HCT116 (cell line): ENCODE data around the gene PTP4A2. TPM values are rescaled to one million over a fixed set of nuclear protein-coding genes. Genes with fewer than 3 reads are reported as not detected.

Source experiments
- ATAC-seq: fragments of 200-7000 bp; cut with Tn5 transposase; 2 replicates; pipeline ENCODE4 v1.9.1; 2020; ENCODE audit warnings: mild to moderate bottlenecking, moderate library complexity
- BruUV-seq: library from RNA; stranded (reverse); fragments of 400-500 nt; replicated peaks from 2 replicates; lab custom pipeline; 2021; lab: Mats Ljungman, UMichigan
- CTCF ChIA-PET: fragments of 300-600 bp; sonication (Branson Sonifier 250); formaldehyde crosslinking; loops from one replicate; lab custom pipeline; 2021; ENCODE audit warnings: antibody characterized with exemption; lab: Charles Lee
- POLR2A ChIA-PET: fragments of 300-600, 350-600 bp; sonication (Branson Sonifier 250); formaldehyde crosslinking; loops from one replicate; lab custom pipeline; 2021; ENCODE audit warnings: antibody characterized with exemption; lab: Charles Lee
- RAD21 ChIA-PET, 2 experiments: fragments of 300-600 bp; sonication (Branson Sonifier 250); formaldehyde crosslinking; loops; one replicate each; lab custom pipeline; 2023; ENCODE audit warnings: low total read pairs in 2 of 2; ENCODE audit not compliant: uncharacterized antibody in 2 of 2, unreplicated experiment in 2 of 2, low non-redundant PET in 1 of 2; lab: Charles Lee
- DNase-seq: peaks from one replicate; pipeline ENCODE4 v3.0.0-alpha.2; 2010; ENCODE audit warnings: low read depth, low spot score
- H2AFZ ChIP-seq: fragments of 200-600 bp; shearing (Covaris generic), sonication (generic); 2 replicates; pipeline ENCODE4 v1.6.1; 2017; ENCODE audit warnings: low read depth, mixed run types, mixed read lengths, antibody characterized with exemption, low read length; ENCODE audit not compliant: poor library complexity, severe bottlenecking
- H3K27ac ChIP-seq: 2 replicates; pipeline ENCODE4 v1.5.1; 2012; ENCODE audit warnings: low read depth, low read length
- H3K27me3 ChIP-seq: fragments of 200-600 bp; sonication (generic); 2 replicates; pipeline ENCODE4 v1.6.1; 2016; ENCODE audit warnings: mixed run types, low read length, mixed read lengths; ENCODE audit not compliant: insufficient read depth
- H3K36me3 ChIP-seq, 2 experiments: fragments of 200-500 bp in 1 of 2; fragments of 200-600 bp in 1 of 2; sonication (Bioruptor generic) in 1 of 2; sonication (generic) in 1 of 2; 2 replicates each; pipeline versions ENCODE4 v1.5.1 to v1.6.1; 2014 to 2016; ENCODE audit warnings: low read length in 2 of 2, inconsistent platforms in 1 of 2, mixed read lengths in 1 of 2, mixed run types in 1 of 2; ENCODE audit not compliant: insufficient read depth in 2 of 2, control insufficient read depth in 1 of 2
- H3K4me1 ChIP-seq, 2 experiments: fragments of 200-600 bp in 1 of 2; sonication (generic) in 1 of 2; 2 replicates each; pipeline versions ENCODE4 v1.5.1 to v1.6.1; 2012 to 2017; ENCODE audit warnings: low read length in 2 of 2, inconsistent platforms in 1 of 2, mild to moderate bottlenecking in 1 of 2, mixed read lengths in 1 of 2, mixed run types in 1 of 2, moderate library complexity in 1 of 2; ENCODE audit not compliant: insufficient read depth in 2 of 2, control insufficient read depth in 1 of 2
- H3K4me2 ChIP-seq: fragments of 200-600 bp; sonication (generic); 2 replicates; pipeline ENCODE4 v1.6.1; 2017; ENCODE audit warnings: mixed run types, low read length, mixed read lengths
- H3K4me3 ChIP-seq, 2 experiments: fragments of 200-600 bp in 1 of 2; sonication (generic) in 1 of 2; replicated peaks in 1 of 2; 2 replicates each; pipeline ENCODE4 v1.5.1; 2011 to 2016; ENCODE audit warnings: low read length in 2 of 2, control low read depth in 1 of 2, low read depth in 1 of 2, mild to moderate bottlenecking in 1 of 2, mixed read lengths in 1 of 2, mixed run types in 1 of 2
- H3K79me2 ChIP-seq: fragments of 200-600 bp; sonication (generic); 2 replicates; pipeline ENCODE4 v1.6.1; 2017; ENCODE audit warnings: mild to moderate bottlenecking, mixed run types, low read length, moderate library complexity, mixed read lengths; ENCODE audit not compliant: insufficient read depth
- H3K9ac ChIP-seq: fragments of 200-600 bp; sonication (generic); 2 replicates; pipeline ENCODE4 v1.6.1; 2016; ENCODE audit warnings: low read length, mixed read lengths
- H3K9me2 ChIP-seq: fragments of 200-600 bp; sonication (generic), shearing (Covaris generic); 2 replicates; pipeline ENCODE4 v1.6.1; 2017; ENCODE audit warnings: mixed run types, mild to moderate bottlenecking, moderate library complexity; ENCODE audit not compliant: insufficient read depth
- H3K9me3 ChIP-seq, 2 experiments: fragments of 200-500 bp in 1 of 2; fragments of 200-600 bp in 1 of 2; sonication (Bioruptor generic) in 1 of 2; sonication (generic) in 1 of 2; 2 replicates each; pipeline ENCODE4 v1.6.1; 2014 to 2017; ENCODE audit warnings: low read length in 2 of 2, mixed read lengths in 2 of 2, inconsistent platforms in 1 of 2, low read depth in 1 of 2, mild to moderate bottlenecking in 1 of 2, mixed run types in 1 of 2, moderate library complexity in 1 of 2; ENCODE audit not compliant: control insufficient read depth in 1 of 2, insufficient read depth in 1 of 2
- H4K20me1 ChIP-seq: fragments of 200-600 bp; sonication (generic), shearing (Covaris generic); 2 replicates; pipeline ENCODE4 v1.6.1; 2017; ENCODE audit warnings: mixed run types, mild to moderate bottlenecking, moderate library complexity; ENCODE audit not compliant: insufficient read depth
- CEBPB ChIP-seq: IDR thresholded peaks from 2 replicates; pipeline ENCODE4 v1.6.1; 2012; ENCODE audit warnings: low read depth
- FOSL1 ChIP-seq: IDR thresholded peaks from 2 replicates; pipeline ENCODE4 v1.6.1; 2012; ENCODE audit warnings: low read depth
- SRF ChIP-seq: IDR thresholded peaks from 2 replicates; pipeline ENCODE4 v1.6.1; 2012; ENCODE audit warnings: low read depth
- intact Hi-C: fragments of 100-400 bp; cut with micrococcal nuclease; formaldehyde crosslinking; loops from 2 replicates; pipeline ENCODE4 v1.10.0; 2022
- total RNA-seq: library from RNA; stranded (reverse); gene quantifications from one replicate; pipeline ENCODE4 v1.2.1, GENCODE V29; 2021; ENCODE audit not compliant: unreplicated experiment
- TF ChIP-seq, protein P1 (sequence below), 3 experiments: fragments of 200-600 bp in 1 of 3; sonication (generic) in 1 of 3; IDR thresholded peaks in 2 of 3; conservative IDR thresholded peaks in 1 of 3; 2 replicates each; pipeline ENCODE4 v1.5.1; 2012 to 2017; ENCODE audit warnings: low read depth in 2 of 3, low read length in 2 of 3, antibody characterized with exemption in 1 of 3, borderline replicate concordance in 1 of 3, control low read depth in 1 of 3, mild to moderate bottlenecking in 1 of 3, mixed read lengths in 1 of 3, mixed run types in 1 of 3, moderate library complexity in 1 of 3; ENCODE audit not compliant: insufficient read depth in 1 of 3
- TF ChIP-seq, protein P2 (sequence below): IDR thresholded peaks from 2 replicates; pipeline ENCODE4 v1.6.1; 2012
- TF ChIP-seq, protein P3 (sequence below): IDR thresholded peaks from 2 replicates; pipeline ENCODE4 v1.6.1; 2012; ENCODE audit warnings: low read depth
- TF ChIP-seq, protein P4 (sequence below): IDR thresholded peaks from 2 replicates; pipeline ENCODE4 v1.6.1; 2011; ENCODE audit warnings: mild to moderate bottlenecking, low read length, moderate library complexity; ENCODE audit not compliant: insufficient replicate concordance; ENCODE audit errors: extremely low read depth

PTP4A2 gene
- total RNA-seq, 1 experiment from 2014 or later = 267 TPM

DNA sequence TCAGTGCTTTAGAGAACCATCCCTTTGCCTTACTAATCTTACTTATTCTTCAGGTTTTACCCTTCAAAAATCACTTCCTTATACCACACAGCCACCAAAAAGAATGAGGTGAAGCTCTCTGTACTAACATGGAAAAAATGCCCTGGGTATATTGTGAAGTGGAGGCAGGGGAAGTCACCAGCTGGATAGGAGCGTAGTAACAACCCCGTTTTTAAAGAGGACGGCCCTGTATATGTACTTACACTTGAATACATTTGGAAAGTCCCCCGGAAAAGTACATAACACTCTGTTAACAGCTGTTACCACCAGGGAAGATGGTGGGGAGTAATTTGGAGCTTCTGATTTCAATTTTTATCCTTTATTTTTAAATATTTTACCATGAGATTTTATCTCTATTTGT, 47.3 kb upstream of the PTP4A2 start:
- H3K27me3 ChIP-seq = no peaks in the 10 kb centered on the region
- no peak overlapping the region for H3K4me3 ChIP-seq
- H4K20me1 ChIP-seq = no peaks in the 10 kb centered on the region
- intact Hi-C loops = no loop called here
- POLR2A ChIA-PET = no interaction called here
- H3K79me2 ChIP-seq = no peaks in the 10 kb centered on the region
- H3K4me2 ChIP-seq = no peak overlapping the region
- H2AFZ ChIP-seq = no peak overlapping the region
- H3K27ac ChIP-seq = no peak overlapping the region
- no TSS peak for BruUV-seq
- TF ChIP-seq, protein P1, sequence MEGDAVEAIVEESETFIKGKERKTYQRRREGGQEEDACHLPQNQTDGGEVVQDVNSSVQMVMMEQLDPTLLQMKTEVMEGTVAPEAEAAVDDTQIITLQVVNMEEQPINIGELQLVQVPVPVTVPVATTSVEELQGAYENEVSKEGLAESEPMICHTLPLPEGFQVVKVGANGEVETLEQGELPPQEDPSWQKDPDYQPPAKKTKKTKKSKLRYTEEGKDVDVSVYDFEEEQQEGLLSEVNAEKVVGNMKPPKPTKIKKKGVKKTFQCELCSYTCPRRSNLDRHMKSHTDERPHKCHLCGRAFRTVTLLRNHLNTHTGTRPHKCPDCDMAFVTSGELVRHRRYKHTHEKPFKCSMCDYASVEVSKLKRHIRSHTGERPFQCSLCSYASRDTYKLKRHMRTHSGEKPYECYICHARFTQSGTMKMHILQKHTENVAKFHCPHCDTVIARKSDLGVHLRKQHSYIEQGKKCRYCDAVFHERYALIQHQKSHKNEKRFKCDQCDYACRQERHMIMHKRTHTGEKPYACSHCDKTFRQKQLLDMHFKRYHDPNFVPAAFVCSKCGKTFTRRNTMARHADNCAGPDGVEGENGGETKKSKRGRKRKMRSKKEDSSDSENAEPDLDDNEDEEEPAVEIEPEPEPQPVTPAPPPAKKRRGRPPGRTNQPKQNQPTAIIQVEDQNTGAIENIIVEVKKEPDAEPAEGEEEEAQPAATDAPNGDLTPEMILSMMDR (IDR thresholded peaks at IDR 0.05 in 2 of 3, conservative IDR thresholded peaks at IDR 0.05 in 1 of 3; ENCODE audit: borderline replicate concordance in 1 of 3, insufficient read depth in 1 of 3, low read depth in 2 of 3, low read length in 2 of 3) = no peak
- TF ChIP-seq CEBPB (no peak), SRF (no peak), FOSL1 (no peak)
- TF ChIP-seq, protein P2, sequence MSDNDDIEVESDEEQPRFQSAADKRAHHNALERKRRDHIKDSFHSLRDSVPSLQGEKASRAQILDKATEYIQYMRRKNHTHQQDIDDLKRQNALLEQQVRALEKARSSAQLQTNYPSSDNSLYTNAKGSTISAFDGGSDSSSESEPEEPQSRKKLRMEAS = no peak
- TF ChIP-seq, protein P3, sequence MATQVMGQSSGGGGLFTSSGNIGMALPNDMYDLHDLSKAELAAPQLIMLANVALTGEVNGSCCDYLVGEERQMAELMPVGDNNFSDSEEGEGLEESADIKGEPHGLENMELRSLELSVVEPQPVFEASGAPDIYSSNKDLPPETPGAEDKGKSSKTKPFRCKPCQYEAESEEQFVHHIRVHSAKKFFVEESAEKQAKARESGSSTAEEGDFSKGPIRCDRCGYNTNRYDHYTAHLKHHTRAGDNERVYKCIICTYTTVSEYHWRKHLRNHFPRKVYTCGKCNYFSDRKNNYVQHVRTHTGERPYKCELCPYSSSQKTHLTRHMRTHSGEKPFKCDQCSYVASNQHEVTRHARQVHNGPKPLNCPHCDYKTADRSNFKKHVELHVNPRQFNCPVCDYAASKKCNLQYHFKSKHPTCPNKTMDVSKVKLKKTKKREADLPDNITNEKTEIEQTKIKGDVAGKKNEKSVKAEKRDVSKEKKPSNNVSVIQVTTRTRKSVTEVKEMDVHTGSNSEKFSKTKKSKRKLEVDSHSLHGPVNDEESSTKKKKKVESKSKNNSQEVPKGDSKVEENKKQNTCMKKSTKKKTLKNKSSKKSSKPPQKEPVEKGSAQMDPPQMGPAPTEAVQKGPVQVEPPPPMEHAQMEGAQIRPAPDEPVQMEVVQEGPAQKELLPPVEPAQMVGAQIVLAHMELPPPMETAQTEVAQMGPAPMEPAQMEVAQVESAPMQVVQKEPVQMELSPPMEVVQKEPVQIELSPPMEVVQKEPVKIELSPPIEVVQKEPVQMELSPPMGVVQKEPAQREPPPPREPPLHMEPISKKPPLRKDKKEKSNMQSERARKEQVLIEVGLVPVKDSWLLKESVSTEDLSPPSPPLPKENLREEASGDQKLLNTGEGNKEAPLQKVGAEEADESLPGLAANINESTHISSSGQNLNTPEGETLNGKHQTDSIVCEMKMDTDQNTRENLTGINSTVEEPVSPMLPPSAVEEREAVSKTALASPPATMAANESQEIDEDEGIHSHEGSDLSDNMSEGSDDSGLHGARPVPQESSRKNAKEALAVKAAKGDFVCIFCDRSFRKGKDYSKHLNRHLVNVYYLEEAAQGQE = no peak
- TF ChIP-seq, protein P4, sequence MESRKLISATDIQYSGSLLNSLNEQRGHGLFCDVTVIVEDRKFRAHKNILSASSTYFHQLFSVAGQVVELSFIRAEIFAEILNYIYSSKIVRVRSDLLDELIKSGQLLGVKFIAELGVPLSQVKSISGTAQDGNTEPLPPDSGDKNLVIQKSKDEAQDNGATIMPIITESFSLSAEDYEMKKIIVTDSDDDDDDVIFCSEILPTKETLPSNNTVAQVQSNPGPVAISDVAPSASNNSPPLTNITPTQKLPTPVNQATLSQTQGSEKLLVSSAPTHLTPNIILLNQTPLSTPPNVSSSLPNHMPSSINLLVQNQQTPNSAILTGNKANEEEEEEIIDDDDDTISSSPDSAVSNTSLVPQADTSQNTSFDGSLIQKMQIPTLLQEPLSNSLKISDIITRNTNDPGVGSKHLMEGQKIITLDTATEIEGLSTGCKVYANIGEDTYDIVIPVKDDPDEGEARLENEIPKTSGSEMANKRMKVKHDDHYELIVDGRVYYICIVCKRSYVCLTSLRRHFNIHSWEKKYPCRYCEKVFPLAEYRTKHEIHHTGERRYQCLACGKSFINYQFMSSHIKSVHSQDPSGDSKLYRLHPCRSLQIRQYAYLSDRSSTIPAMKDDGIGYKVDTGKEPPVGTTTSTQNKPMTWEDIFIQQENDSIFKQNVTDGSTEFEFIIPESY = no peak
- TF ChIP-seq, all 23 proteins: peak for 0
- Histone ChIP-seq H3K36me3 (no peaks in the 10 kb centered on the region), H3K9me2 (no peaks in the 10 kb centered on the region), H3K4me1 (no peaks in the 10 kb centered on the region), H3K9me3 (no peaks in the 10 kb centered on the region), H3K9ac (no peak overlapping the region)
- DNase-seq (no peak), ATAC-seq (no peak)
- ChIA-PET CTCF (interaction anchor here (0.9 to 1.5 kb wide), 3 partner anchors 8 to 22 kb away, joined by 3 to 5 read pairs (median 4); no protein-coding TSS in a partner anchor), RAD21 (no interaction called here)
